ENCODE measurements around the gene TMEM51.

TMEM51 gene

GRCh38 chr1:15222653-15223303, 69.2 kb downstream of the TMEM51 start:
- DNase-seq = no peak

- DNase-seq = no peak
Observed at GRCh38 chr1:15224259-15224869, 70.8 kb downstream of the TMEM51 start.

- no peak for DNase-seq
Observed at GRCh38 chr1:15224974-15225373, 71.4 kb downstream of the TMEM51 start.

GRCh38 chr1:15225461-15225860, 71.9 kb downstream of the TMEM51 start:
- no peak for DNase-seq

GRCh38 chr1:15226388-15227255, 73.1 kb downstream of the TMEM51 start:
- no peak for DNase-seq

GRCh38 chr1:15229707-15230131, 76.2 kb downstream of the TMEM51 start:
- DNase-seq = no peak

- DNase-seq = peak; percentile 10
Observed at GRCh38 chr1:15231714-15232201, 78.2 kb downstream of the TMEM51 start.

GRCh38 chr1:15233689-15234088, 80.1 kb downstream of the TMEM51 start:
- DNase-seq = no peak

- no peak for DNase-seq
Observed at GRCh38 chr1:15236321-15236721, 82.8 kb downstream of the TMEM51 start.

- DNase-seq = no peak
Observed at GRCh38 chr1:15236746-15237145, 83.2 kb downstream of the TMEM51 start.

- no peak for DNase-seq
Observed at GRCh38 chr1:15238789-15239188, 85.2 kb downstream of the TMEM51 start.

- no peak for DNase-seq
Observed at GRCh38 chr1:15242766-15243165, 89.2 kb downstream of the TMEM51 start.

- no peak for DNase-seq
Observed at GRCh38 chr1:15243275-15244043, 89.9 kb downstream of the TMEM51 start.

- DNase-seq = no peak
Observed at GRCh38 chr1:15244813-15245212, 91.3 kb downstream of the TMEM51 start.

GRCh38 chr1:15245593-15246360, 92.2 kb downstream of the TMEM51 start:
- DNase-seq = no peak

- peak; percentile 54 for DNase-seq
Observed at GRCh38 chr1:15246960-15247614, 93.5 kb downstream of the TMEM51 start, which contains the start of gene FHAD1. Gene FHAD1 (plus strand): TSS chr1:15247223. CDS start chr1:15251785, 4,562 bp downstream.

- no peak for DNase-seq
Observed at GRCh38 chr1:15248216-15248615, 94.7 kb downstream of the TMEM51 start.

- DNase-seq = peak; percentile 30
Observed at GRCh38 chr1:15249081-15249480, 95.5 kb downstream of the TMEM51 start.

GRCh38 chr1:15251857-15252835, 98.6 kb downstream of the TMEM51 start:
- no peak for DNase-seq

GRCh38 chr1:15254559-15254958, 101.0 kb downstream of the TMEM51 start:
- DNase-seq = no peak
